GM21528 (cell line): ENCODE results near the gene LINS1.

Source experiments
- ATAC-seq: cut with Tn5 transposase; IDR thresholded peaks from one replicate; pipeline ENCODE4 v1.9.1; 2021; ENCODE audit warnings: mild to moderate bottlenecking, moderate library complexity; ENCODE audit not compliant: unreplicated experiment, low FRiP score

The LINS1 gene

GRCh38 chr15:100602064-100602822 is at the start of gene LINS1, which contains the start of gene ASB7:
TSS of gene LINS1 (minus strand) at chr15:100602184. CDS start at chr15:100580842, 21,342 bp downstream.
TSS of gene ASB7 (plus strand) at chr15:100602589. CDS start at chr15:100612217, 9,628 bp downstream.
- peak; percentile 93 for ATAC-seq

- no peak for ATAC-seq
These were observed 49.3 kb upstream of the LINS1 start for GRCh38 chr15:100651253-100651652.

- ATAC-seq = no peak
These were observed 48.7 kb upstream of the LINS1 start for GRCh38 chr15:100650685-100651084.

GRCh38 chr15:100648951-100649350 is 47.0 kb upstream of the LINS1 start:
- ATAC-seq = no peak

- no peak for ATAC-seq
These were observed 43.7 kb upstream of the LINS1 start for GRCh38 chr15:100645671-100646070.

- no peak for ATAC-seq
These were observed 41.0 kb upstream of the LINS1 start for GRCh38 chr15:100642950-100643338.

GRCh38 chr15:100642213-100642949 is 40.4 kb upstream of the LINS1 start:
- no peak for ATAC-seq

GRCh38 chr15:100638177-100638730 is 36.3 kb upstream of the LINS1 start:
- ATAC-seq = no peak

- ATAC-seq = no peak
These were observed 33.6 kb upstream of the LINS1 start for GRCh38 chr15:100635406-100636071.

GRCh38 chr15:100633763-100634075 is 31.7 kb upstream of the LINS1 start:
- ATAC-seq = no peak

GRCh38 chr15:100631831-100632230 is 29.8 kb upstream of the LINS1 start:
- no peak for ATAC-seq

- ATAC-seq = no peak
These were observed 26.8 kb upstream of the LINS1 start for GRCh38 chr15:100628746-100629145.

- ATAC-seq = peak; percentile 82
These were observed 25.9 kb upstream of the LINS1 start for GRCh38 chr15:100627789-100628395.

GRCh38 chr15:100623301-100623700 is 21.3 kb upstream of the LINS1 start:
- ATAC-seq = no peak

GRCh38 chr15:100616700-100617099 is 14.7 kb upstream of the LINS1 start:
- ATAC-seq = no peak

- no peak for ATAC-seq
These were observed 13.8 kb upstream of the LINS1 start for GRCh38 chr15:100615801-100616200.

GRCh38 chr15:100614918-100615317 is 12.9 kb upstream of the LINS1 start:
- no peak for ATAC-seq

GRCh38 chr15:100614336-100614735 is 12.4 kb upstream of the LINS1 start:
- no peak for ATAC-seq

GRCh38 chr15:100613208-100613607 is 11.2 kb upstream of the LINS1 start:
- ATAC-seq = no peak

GRCh38 chr15:100612539-100612938 is 10.6 kb upstream of the LINS1 start:
- ATAC-seq = no peak
